Activated T-cell treated with anti-CD3 and anti-CD28 coated beads, Interleukin-2, amount 50 U/mL, for 24 hours (primary cell): ENCODE data around the gene SCG3.
A peak's percentile ranks its signal among the peaks of the same experiment; 100 is the strongest.

Experiments
- DNase-seq: peaks from one replicate; pipeline ENCODE4 v3.0.0-alpha.2; 2020
- H3K27ac Mint-ChIP-seq: 2 replicates; pipeline ENCODE4 v1.8.0; 2020; ENCODE audit warnings: mild to moderate bottlenecking, mixed read lengths
- H3K27me3 Mint-ChIP-seq: 2 replicates; pipeline ENCODE4 v1.8.0; 2020; ENCODE audit warnings: mixed read lengths
- H3K36me3 Mint-ChIP-seq: 2 replicates; pipeline ENCODE4 v1.8.0; 2020; ENCODE audit warnings: low read depth, mixed read lengths
- H3K4me1 Mint-ChIP-seq: 2 replicates; pipeline ENCODE4 v1.8.0; 2020; ENCODE audit warnings: low read depth, mixed read lengths
- H3K4me3 Mint-ChIP-seq: 2 replicates; pipeline ENCODE4 v1.8.0; 2020; ENCODE audit warnings: mild to moderate bottlenecking, moderate library complexity, mixed read lengths
- H3K9me3 Mint-ChIP-seq: 2 replicates; pipeline ENCODE4 v1.8.0; 2020; ENCODE audit warnings: mixed read lengths

The SCG3 gene

DNA sequence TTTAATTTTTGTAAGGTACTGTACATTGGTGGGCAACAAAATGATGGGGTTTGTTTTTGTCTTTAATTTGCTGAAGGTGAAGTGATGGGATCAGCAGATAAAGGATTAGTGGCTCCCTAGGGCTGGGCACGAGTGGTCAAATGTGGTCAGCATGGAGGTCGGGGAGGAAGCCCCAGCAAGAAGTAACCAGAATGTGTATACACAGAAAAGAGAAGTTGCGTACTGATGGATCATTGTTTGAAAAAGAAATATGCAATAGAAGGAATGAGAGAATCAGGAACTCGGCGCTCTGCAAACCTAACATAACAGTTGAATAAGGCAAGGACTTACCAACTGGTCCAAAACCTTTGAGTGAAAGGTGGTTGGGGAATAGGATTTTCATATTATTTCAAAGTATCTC lies 71.6 kb downstream of the SCG3 start:
- H3K27ac Mint-ChIP-seq = no peak overlapping the region
- peaks cover 32% of the 10 kb centered on the region for H3K4me1 Mint-ChIP-seq
- H3K27me3 Mint-ChIP-seq = peaks cover 16% of the 10 kb centered on the region
- no peaks in the 10 kb centered on the region for H3K36me3 Mint-ChIP-seq
- H3K9me3 Mint-ChIP-seq = no peaks in the 10 kb centered on the region
- H3K4me3 Mint-ChIP-seq = peak overlapping the region; percentile 56
- no peak for DNase-seq

DNA sequence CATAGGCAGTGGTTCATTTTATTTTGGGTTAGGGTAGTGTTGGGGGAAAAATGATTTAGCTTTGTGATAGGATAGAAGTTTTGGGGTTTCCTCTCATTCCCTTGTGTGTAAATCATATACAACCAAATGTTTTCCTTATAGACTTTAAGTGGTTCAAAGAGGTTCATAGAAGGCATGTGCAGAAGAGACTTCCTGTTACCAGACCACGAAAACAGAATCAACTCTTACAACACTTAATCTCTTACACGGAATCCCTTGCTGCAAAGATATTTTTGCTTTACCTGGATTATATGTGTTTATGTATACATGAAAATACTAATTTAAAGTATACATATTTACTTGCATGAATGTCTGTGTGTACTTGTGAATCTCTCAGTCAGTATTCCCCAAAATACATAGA lies 73.0 kb downstream of the SCG3 start:
- Mint-ChIP-seq H3K27ac (no peak overlapping the region), H3K36me3 (no peaks in the 10 kb centered on the region), H3K4me1 (peaks cover 32% of the 10 kb centered on the region), H3K27me3 (peaks cover 16% of the 10 kb centered on the region), H3K4me3 (no peak overlapping the region), H3K9me3 (no peaks in the 10 kb centered on the region)
- DNase-seq = no peak

DNA sequence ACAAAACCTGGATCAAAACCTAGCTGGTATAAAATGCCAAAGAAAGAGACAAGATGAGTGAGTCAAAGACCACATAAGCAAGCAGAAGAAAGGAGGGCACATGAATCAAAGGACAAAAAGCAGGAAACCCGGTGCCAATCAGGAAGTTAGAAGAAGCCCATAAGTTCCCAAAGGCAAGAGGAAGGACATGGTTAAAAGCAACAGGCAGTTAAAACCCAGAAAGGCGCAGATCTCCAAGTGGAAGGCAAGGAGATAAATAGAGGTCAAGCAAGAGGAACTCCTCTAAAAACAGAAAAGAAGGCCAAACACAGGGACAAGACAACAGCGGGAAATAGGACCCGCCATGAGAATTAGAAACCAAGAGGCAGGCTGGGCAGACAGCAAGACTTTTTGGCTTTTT lies 74.5 kb downstream of the SCG3 start:
- DNase-seq = no peak
- H3K27ac Mint-ChIP-seq = no peak overlapping the region
- no peak overlapping the region for H3K4me3 Mint-ChIP-seq
- peaks cover 6% of the 10 kb centered on the region for H3K27me3 Mint-ChIP-seq
- peaks cover 30% of the 10 kb centered on the region for H3K4me1 Mint-ChIP-seq
- H3K36me3 Mint-ChIP-seq = no peaks in the 10 kb centered on the region
- no peaks in the 10 kb centered on the region for H3K9me3 Mint-ChIP-seq

DNA sequence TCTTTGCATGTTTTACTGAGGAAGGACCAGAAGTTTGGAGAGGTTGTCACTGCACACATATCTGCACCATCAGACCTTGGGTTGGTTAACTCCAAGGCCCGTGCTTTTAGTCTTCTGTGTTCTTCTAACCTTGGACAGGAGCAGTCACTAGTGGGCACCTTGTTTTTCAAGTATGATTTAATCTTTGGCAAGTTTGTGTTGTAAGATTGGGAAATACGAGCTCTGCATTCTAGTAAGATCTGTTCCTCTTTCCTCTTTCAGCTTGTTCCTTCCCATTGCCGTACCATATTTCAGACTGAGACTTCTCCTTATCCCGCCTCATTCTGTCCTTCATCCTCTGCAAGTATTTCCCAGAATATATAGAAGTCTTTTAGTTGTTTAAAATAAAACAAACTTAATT lies 75.2 kb downstream of the SCG3 start:
- Mint-ChIP-seq H3K27me3 (peaks cover 2% of the 10 kb centered on the region), H3K4me1 (peaks cover 25% of the 10 kb centered on the region), H3K9me3 (no peaks in the 10 kb centered on the region), H3K27ac (no peak overlapping the region), H3K4me3 (no peak overlapping the region), H3K36me3 (no peaks in the 10 kb centered on the region)
- DNase-seq = no peak

DNA sequence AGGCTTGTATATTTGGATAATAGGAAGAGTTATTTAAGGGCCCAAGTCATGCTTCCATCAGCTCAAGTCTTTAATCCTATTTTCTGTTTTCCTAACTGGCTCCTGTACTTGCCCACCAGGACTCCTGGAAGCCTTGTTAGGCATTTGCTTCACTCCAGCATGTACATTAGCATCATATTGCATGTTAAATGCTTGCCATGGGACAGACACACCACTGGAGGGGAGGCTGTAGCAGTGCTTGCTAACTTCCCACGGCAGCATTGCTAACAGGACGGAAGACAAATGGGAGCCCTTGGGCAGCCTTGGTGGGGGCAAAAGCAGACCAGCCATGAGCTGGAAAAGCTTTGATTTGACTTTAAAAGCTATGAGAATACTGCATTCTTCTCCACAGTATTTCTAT lies 76.1 kb downstream of the SCG3 start:
- Mint-ChIP-seq H3K36me3 (no peaks in the 10 kb centered on the region), H3K9me3 (no peaks in the 10 kb centered on the region), H3K27me3 (peaks cover 2% of the 10 kb centered on the region), H3K4me1 (peaks cover 20% of the 10 kb centered on the region), H3K27ac (no peak overlapping the region), H3K4me3 (no peak overlapping the region)
- no peak for DNase-seq

DNA sequence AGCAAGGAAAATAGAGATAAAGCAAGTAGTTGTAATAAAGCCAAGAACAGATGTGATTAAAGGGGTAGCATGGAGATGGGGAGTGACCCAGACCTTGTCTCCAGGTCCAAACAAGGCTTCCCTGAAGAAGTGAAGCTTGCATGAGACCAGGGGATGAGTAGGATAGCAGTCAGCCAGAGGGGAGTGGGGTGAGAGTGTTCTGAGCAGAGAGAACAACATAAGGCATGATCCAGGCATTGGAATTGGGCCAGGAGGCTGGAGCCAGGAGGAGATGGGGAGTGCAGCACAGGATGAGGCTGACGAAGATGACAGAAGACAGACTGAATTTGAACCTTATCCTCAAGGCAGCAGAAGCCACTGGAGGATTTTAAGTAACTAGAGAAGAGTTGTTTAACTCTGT lies 77.3 kb downstream of the SCG3 start:
- H3K9me3 Mint-ChIP-seq = no peaks in the 10 kb centered on the region
- H3K4me1 Mint-ChIP-seq = peaks cover 11% of the 10 kb centered on the region
- H3K27ac Mint-ChIP-seq = no peak overlapping the region
- no peak overlapping the region for H3K4me3 Mint-ChIP-seq
- no peaks in the 10 kb centered on the region for H3K27me3 Mint-ChIP-seq
- H3K36me3 Mint-ChIP-seq = no peaks in the 10 kb centered on the region
- no peak for DNase-seq

DNA sequence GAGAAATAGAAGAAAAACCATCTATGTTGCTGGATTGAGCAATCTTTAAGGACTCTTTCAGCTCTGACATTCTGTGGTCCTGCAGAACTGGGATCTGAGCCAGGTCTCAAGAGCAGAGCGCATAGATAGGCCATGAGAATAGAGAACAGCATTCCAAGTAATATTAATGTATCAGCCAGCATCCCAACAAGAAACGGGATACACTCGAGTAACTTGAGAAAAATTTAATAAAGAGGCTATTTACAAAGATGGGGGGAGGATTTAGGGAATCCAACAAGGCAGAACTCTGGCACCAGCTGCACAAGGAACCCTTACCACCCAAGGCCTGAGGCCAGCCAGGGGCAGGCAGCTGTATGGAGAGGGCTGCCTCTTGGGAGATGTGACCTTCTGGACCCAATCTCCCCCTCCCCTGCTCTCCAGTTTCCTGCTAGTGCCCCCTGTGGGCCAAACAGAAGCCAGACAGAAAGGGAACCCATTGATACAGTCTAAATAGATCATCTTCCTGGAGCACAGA lies 78.3 kb downstream of the SCG3 start:
- H3K4me1 Mint-ChIP-seq = peaks cover 5% of the 10 kb centered on the region
- no peak for DNase-seq

DNA sequence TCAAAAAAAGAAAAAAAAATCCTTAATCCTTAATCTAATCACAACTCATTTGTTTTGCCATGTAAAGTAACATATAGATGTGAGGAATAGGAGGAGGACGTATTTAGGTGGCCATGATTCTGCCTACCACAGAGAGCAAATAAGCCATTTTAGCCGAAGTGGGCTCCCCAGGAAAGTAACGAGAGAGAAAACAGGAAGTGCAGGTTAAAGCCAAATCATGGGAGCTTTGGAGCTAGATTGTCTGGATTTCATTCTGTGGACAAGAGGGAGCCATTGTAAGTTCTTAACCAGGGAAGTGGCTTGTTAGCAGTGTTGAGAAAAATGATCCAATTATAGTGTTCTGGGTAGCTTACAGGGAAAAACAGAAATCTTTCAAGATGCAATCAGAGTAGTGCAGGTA lies 79.5 kb downstream of the SCG3 start:
- Mint-ChIP-seq H3K9me3 (no peaks in the 10 kb centered on the region), H3K27ac (no peak overlapping the region), H3K27me3 (no peaks in the 10 kb centered on the region), H3K36me3 (no peaks in the 10 kb centered on the region), H3K4me1 (no peaks in the 10 kb centered on the region), H3K4me3 (no peak overlapping the region)
- DNase-seq = no peak

More for the DNA sequence above, 78.3 kb downstream of the SCG3 start:
- no peaks in the 10 kb centered on the region for H3K36me3 Mint-ChIP-seq
- H3K4me3 Mint-ChIP-seq = no peak overlapping the region
- H3K27ac Mint-ChIP-seq = no peak overlapping the region
- H3K27me3 Mint-ChIP-seq = no peaks in the 10 kb centered on the region
- no peaks in the 10 kb centered on the region for H3K9me3 Mint-ChIP-seq

DNA sequence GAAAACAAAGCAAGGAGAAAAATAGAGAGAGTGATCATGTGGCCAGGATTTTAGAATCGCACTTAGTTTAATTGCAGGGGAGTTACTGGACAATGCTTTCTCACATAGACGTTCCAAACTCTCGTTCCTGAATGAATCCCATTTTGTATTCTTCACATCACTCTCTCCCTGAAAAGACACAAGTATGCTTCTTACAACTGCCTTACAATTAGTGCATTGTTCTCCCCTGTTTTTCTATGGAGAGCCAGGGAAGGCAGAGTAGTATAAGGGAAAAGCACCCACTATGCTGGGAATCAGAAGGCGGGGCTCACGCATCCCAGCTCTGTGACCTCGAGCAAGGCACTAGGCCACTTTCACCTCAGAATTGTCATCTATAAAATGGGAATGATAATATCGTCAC lies 84.4 kb downstream of the SCG3 start:
- H3K4me3 Mint-ChIP-seq = no peak overlapping the region
- H3K9me3 Mint-ChIP-seq = no peaks in the 10 kb centered on the region
- no peak for DNase-seq
- peaks cover 12% of the 10 kb centered on the region for H3K4me1 Mint-ChIP-seq
- H3K36me3 Mint-ChIP-seq = peaks cover 20% of the 10 kb centered on the region
- no peaks in the 10 kb centered on the region for H3K27me3 Mint-ChIP-seq
- no peak overlapping the region for H3K27ac Mint-ChIP-seq

DNA sequence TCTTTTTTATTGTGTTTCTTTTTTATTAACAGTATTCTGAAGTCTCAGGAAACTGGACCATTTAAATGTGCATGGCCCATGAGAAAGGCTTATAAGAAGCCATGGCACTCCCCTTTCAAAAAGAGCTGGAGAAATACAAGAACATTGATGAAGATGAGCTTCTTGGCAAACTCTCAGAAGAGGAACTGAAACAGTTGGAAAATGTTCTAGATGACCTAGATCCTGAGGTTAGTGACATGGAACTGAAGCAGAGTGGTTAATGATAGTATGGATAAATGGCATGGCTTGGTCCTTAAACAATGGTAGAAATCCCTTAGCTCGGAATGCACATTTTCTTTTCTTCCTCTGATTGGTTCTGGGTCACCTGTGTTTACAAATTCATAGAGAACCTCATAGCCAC lies 85.0 kb downstream of the SCG3 start:
- no peak overlapping the region for H3K27ac Mint-ChIP-seq
- H3K9me3 Mint-ChIP-seq = no peaks in the 10 kb centered on the region
- H3K27me3 Mint-ChIP-seq = no peaks in the 10 kb centered on the region
- H3K36me3 Mint-ChIP-seq = peaks cover 20% of the 10 kb centered on the region
- no peak for DNase-seq
- H3K4me1 Mint-ChIP-seq = peaks cover 12% of the 10 kb centered on the region
- H3K4me3 Mint-ChIP-seq = no peak overlapping the region

DNA sequence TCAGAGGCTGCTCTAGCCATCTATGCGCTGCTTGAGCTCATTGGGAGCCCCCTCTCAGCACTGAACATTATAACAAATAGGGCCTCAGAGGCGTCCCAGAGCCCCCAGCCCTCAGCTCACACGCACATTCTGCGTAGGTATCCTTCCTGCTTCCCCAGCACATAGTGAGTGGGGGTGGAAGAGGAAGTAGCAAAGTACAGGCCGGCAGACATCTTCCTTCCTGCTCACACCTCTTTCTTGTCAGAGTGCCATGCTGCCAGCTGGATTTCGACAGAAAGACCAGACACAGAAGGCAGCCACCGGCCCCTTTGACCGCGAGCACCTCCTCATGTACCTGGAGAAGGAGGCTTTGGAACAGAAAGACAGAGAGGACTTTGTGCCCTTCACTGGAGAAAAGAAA lies 86.7 kb downstream of the SCG3 start:
- Mint-ChIP-seq H3K4me3 (no peak overlapping the region), H3K27ac (peak overlapping the region; percentile 79), H3K27me3 (no peaks in the 10 kb centered on the region), H3K9me3 (no peaks in the 10 kb centered on the region), H3K4me1 (peaks cover 12% of the 10 kb centered on the region), H3K36me3 (peaks cover 20% of the 10 kb centered on the region)
- DNase-seq = peak; percentile 45
